ENCODE results near the gene AGBL4.

Gene AGBL4

DNA sequence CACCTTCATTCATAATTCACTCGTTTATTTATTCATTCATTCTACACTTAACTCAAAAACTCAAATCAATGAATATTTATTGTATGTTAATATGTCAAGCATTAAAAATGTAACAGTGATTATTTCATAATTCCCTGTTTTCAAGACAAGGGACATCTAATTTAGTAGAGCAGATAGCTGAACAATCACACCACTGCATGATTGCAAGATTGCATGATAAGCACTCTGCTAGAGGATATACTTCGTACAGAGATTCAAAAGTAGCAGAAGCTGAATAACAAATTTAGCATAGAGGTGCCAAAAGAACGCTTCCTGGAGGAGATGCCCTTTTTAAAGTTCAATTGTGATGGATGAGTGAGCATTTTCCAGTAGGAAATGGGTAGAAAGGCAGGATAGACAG lies 1056.4 kb downstream of the AGBL4 start:
- TF ChIP-seq, protein P1, sequence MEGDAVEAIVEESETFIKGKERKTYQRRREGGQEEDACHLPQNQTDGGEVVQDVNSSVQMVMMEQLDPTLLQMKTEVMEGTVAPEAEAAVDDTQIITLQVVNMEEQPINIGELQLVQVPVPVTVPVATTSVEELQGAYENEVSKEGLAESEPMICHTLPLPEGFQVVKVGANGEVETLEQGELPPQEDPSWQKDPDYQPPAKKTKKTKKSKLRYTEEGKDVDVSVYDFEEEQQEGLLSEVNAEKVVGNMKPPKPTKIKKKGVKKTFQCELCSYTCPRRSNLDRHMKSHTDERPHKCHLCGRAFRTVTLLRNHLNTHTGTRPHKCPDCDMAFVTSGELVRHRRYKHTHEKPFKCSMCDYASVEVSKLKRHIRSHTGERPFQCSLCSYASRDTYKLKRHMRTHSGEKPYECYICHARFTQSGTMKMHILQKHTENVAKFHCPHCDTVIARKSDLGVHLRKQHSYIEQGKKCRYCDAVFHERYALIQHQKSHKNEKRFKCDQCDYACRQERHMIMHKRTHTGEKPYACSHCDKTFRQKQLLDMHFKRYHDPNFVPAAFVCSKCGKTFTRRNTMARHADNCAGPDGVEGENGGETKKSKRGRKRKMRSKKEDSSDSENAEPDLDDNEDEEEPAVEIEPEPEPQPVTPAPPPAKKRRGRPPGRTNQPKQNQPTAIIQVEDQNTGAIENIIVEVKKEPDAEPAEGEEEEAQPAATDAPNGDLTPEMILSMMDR (IDR thresholded peaks at IDR 0.05; ENCODE audit: insufficient read depth, missing control alignments): no peak
- DNase-seq (ENCODE audit: insufficient read length, low spot score) (no peak), FAIRE-seq (no peak)

DNA sequence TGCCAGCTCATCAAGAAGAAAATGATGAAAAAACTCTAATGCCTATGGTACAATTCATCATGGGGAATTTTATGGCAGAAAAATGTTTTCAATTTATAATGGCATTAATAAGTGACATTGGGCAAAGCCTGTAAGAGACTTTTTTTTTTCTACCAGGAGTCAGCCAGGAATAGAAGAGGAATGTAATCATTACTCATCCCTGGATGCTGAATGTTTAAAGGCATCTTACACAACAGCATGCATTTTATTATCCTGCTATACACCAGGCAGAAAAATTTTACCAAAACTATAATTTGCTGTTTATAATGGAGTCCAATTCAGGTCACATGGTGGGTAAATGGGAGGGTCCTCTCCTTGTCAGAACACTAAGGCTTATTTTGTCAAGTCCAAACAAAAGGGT lies 1057.2 kb downstream of the AGBL4 start:
- FAIRE-seq (no peak), DNase-seq (ENCODE audit: insufficient read length, low spot score) (no peak)
- TF ChIP-seq, protein P1 (IDR thresholded peaks at IDR 0.05; ENCODE audit: insufficient read depth, missing control alignments): no peak

DNA sequence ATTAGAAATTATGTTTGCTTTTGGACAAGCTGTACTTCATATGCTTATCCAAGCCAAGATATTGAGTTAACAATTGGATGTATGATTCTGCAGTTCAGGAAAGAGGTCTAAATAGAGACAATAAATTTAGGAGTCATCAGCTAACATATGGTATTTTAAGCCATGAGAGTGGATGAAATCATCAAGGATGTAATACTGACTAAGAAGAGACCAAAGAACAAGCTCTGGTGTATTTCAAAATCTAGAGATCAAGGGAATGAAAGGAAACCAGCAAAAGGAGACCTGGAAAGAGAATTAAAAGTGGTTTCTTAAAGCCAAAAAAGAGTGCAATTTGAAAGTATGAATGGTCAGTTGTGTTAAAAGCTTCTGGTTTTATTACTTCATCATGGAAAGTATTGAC lies 1063.4 kb downstream of the AGBL4 start:
- TF ChIP-seq, protein P1 (IDR thresholded peaks at IDR 0.05; ENCODE audit: insufficient read depth, missing control alignments): no peak
- DNase-seq (ENCODE audit: insufficient read length, low spot score): no peak
- FAIRE-seq: no peak

GRCh38 chr1:48955774-48956173 lies 1068.0 kb downstream of the AGBL4 start:
- FAIRE-seq: no peak
- TF ChIP-seq, protein P1 (IDR thresholded peaks at IDR 0.05; ENCODE audit: insufficient read depth, missing control alignments): no peak
- no peak for DNase-seq (ENCODE audit: insufficient read length, low spot score)

GRCh38 chr1:48953617-48954016 lies 1070.1 kb downstream of the AGBL4 start:
- DNase-seq (ENCODE audit: insufficient read length, low spot score) (no peak), FAIRE-seq (no peak)
- TF ChIP-seq, protein P1 (IDR thresholded peaks at IDR 0.05; ENCODE audit: insufficient read depth, missing control alignments): no peak

DNA sequence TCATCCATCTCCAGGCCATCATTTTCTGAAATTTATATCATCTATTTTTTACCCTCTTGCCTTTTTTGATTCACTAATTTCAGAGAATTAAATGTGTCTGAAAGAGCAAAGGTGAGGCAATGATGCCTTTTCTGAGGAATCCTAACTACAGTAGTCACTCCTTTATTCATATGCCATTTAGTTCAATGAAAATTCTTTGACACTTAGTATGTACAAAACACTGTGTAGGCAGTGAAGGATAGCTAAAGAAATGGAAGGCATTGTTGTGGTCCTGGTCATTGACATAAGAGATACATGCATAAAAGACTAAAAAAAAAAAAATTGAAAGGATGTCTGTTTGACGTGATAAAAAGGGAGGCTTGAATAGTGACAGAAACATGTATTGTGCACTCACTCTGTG lies 1075.2 kb downstream of the AGBL4 start:
- DNase-seq (ENCODE audit: insufficient read length, low spot score) (no peak), FAIRE-seq (no peak)
- TF ChIP-seq, protein P1 (IDR thresholded peaks at IDR 0.05; ENCODE audit: insufficient read depth, missing control alignments): no peak

- DNase-seq (ENCODE audit: insufficient read length, low spot score) (no peak), FAIRE-seq (no peak)
- TF ChIP-seq, protein P1 (IDR thresholded peaks at IDR 0.05; ENCODE audit: insufficient read depth, missing control alignments): no peak
Observed at GRCh38 chr1:48947761-48948537, 1075.8 kb downstream of the AGBL4 start.

Measured in D721Med (cell line).